Measurements from ENCODE around the gene GPRC5D.

- no peak for TF ChIP-seq POLR2AphosphoS5 (IDR thresholded peaks at IDR 0.05; ENCODE audit: low read depth, low read length)
- no peak for TF ChIP-seq POLR2A (IDR thresholded peaks at IDR 0.05; ENCODE audit: low read depth, low read length)
- TF ChIP-seq TAF1 (IDR thresholded peaks at IDR 0.05; ENCODE audit: low read depth, low read length) = no peak
These were observed 48.6 kb upstream of the GPRC5D start for GRCh38 chr12:13000616-13000924.

All from GM12891 (cell line).